A549 (cell line): Measurements from ENCODE around the gene CNTNAP5. TPM values are rescaled to one million over a fixed set of nuclear protein-coding genes. Genes with fewer than 3 reads are reported as not detected.

Experiments used
- ATAC-seq, 2 experiments: fragments of 200-7000 bp in 1 of 2; fragments of >200 bp in 1 of 2; cut with Nextera tagmentation in 1 of 2; cut with Tn5 transposase in 1 of 2; 3 replicates each; pipeline versions ENCODE4 v1.8.0 to v1.9.1; 2018 to 2020; ENCODE audit warnings: mild to moderate bottlenecking in 1 of 2, moderate library complexity in 1 of 2
- CTCF ChIA-PET: fragments of 300-600 bp; sonication (Branson Sonifier 250); formaldehyde crosslinking; extraction: SDS; loops from one replicate; lab custom pipeline; 2021; ENCODE audit warnings: antibody characterized with exemption, inconsistent platforms; lab: Yijun Ruan, JAX
- POLR2A ChIA-PET: fragments of 350-600 bp; formaldehyde crosslinking; extraction: SDS; loops from one replicate; lab custom pipeline; 2021; ENCODE audit warnings: antibody characterized with exemption, inconsistent platforms; lab: Yijun Ruan, JAX
- DNase-seq, 2 experiments: peaks; one replicate each; pipeline versions ENCODE4 v3.0.0 to v3.0.0-alpha.2; 2011 to 2016; ENCODE audit warnings: low read depth in 1 of 2, low spot score in 1 of 2
- FAIRE-seq: peaks from 2 replicates; lab custom pipeline; 2011; peaks lifted over from hg19 to GRCh38; lab: Jason Lieb, UNC
- H3K27ac ChIP-seq, 2 experiments: fragments of >200 bp; sonication (Bioruptor Twin); formaldehyde crosslinking; 3 replicates each; pipeline ENCODE4 v1.5.1; 2016 to 2017
- H3K4me1 ChIP-seq: fragments of >200 bp; sonication (Bioruptor Twin); formaldehyde crosslinking; 3 replicates; pipeline ENCODE4 v1.6.1; 2016
- H3K4me2 ChIP-seq: fragments of >200 bp; sonication (Bioruptor Twin); formaldehyde crosslinking; 3 replicates; pipeline ENCODE4 v1.6.1; 2016
- H3K4me3 ChIP-seq: fragments of >200 bp; sonication (Bioruptor Twin); formaldehyde crosslinking; 3 replicates; pipeline ENCODE4 v1.5.1; 2016
- H3K9me3 ChIP-seq: fragments of >200 bp; sonication (Bioruptor Twin); formaldehyde crosslinking; 3 replicates; pipeline ENCODE4 v1.6.1; 2016
- CBX2 ChIP-seq: fragments of 200-600 bp; sonication (generic); IDR thresholded peaks from 2 replicates; pipeline ENCODE4 v1.6.1; 2016; ENCODE audit warnings: low read depth, mild to moderate bottlenecking, borderline replicate concordance
- CBX8 ChIP-seq: fragments of 200-600 bp; sonication (generic); IDR thresholded peaks from 2 replicates; pipeline ENCODE4 v1.6.1; 2016
- CTCF ChIP-seq: fragments of >200 bp; sonication (Bioruptor Twin); formaldehyde crosslinking; IDR thresholded peaks from 3 replicates; pipeline ENCODE4 v1.5.1; 2016
- EHMT2 ChIP-seq: fragments of 200-600 bp; sonication (generic); IDR thresholded peaks from 2 replicates; pipeline ENCODE4 v1.6.1; 2016; ENCODE audit warnings: antibody characterized with exemption, low read depth, mild to moderate bottlenecking, moderate library complexity
- HES2 ChIP-seq: fragments of >200 bp; sonication (Bioruptor Twin); formaldehyde crosslinking; IDR thresholded peaks from 2 replicates; pipeline ENCODE4 v1.6.1; 2016
- HMGXB4 ChIP-seq: fragments of 250-450 bp; sonication (Bioruptor Pico); IDR thresholded peaks from 2 replicates; pipeline ENCODE4 v1.5.0; 2021; ENCODE audit warnings: mild to moderate bottlenecking, moderate library complexity, borderline replicate concordance
- HOXA7 ChIP-seq: fragments of 250-450 bp; sonication (Bioruptor Pico); IDR thresholded peaks from 2 replicates; pipeline ENCODE4 v1.5.0; 2020; ENCODE audit warnings: mild to moderate bottlenecking, moderate library complexity
- HOXB5 ChIP-seq: fragments of 250-450 bp; sonication (Bioruptor Pico); IDR thresholded peaks from 2 replicates; pipeline ENCODE4 v1.5.0; 2020; ENCODE audit warnings: mild to moderate bottlenecking, moderate library complexity
- KDM5A ChIP-seq: fragments of 200-600 bp; sonication (generic); IDR thresholded peaks from 2 replicates; pipeline ENCODE4 v1.6.1; 2016; ENCODE audit warnings: antibody characterized with exemption, mild to moderate bottlenecking
- NFE2L2 ChIP-seq: fragments of 150-350 bp; conservative IDR thresholded peaks from 2 replicates; pipeline ENCODE4 v1.6.1; 2014; ENCODE audit warnings: low read length
- NPAS2 ChIP-seq: fragments of 250-450 bp; sonication (Bioruptor Pico); IDR thresholded peaks from 2 replicates; pipeline ENCODE4 v1.8.0; 2022; ENCODE audit warnings: mild to moderate bottlenecking, moderate library complexity, borderline replicate concordance
- PHF8 ChIP-seq: fragments of 200-600 bp; sonication (generic); IDR thresholded peaks from 2 replicates; pipeline ENCODE4 v1.6.1; 2016; ENCODE audit warnings: low read depth, mild to moderate bottlenecking, antibody characterized with exemption, moderate library complexity, borderline replicate concordance
- SMC3 ChIP-seq: fragments of >200 bp; sonication (Bioruptor Twin); formaldehyde crosslinking; IDR thresholded peaks from 3 replicates; pipeline ENCODE4 v1.6.1; 2018; ENCODE audit warnings: inconsistent platforms
- TFCP2L1 ChIP-seq: fragments of 250-450 bp; sonication (Bioruptor Pico); IDR thresholded peaks from 2 replicates; pipeline ENCODE4 v1.5.0; 2021; ENCODE audit warnings: mild to moderate bottlenecking
- USF2 ChIP-seq: fragments of 450-650 bp; IDR thresholded peaks from 2 replicates; pipeline ENCODE4 v1.6.1; 2014; ENCODE audit warnings: antibody characterized with exemption
- ZFP36 ChIP-seq: fragments of 450-650 bp; IDR thresholded peaks from 2 replicates; pipeline ENCODE4 v1.6.1; 2014; ENCODE audit warnings: borderline replicate concordance; ENCODE audit not compliant: partially characterized antibody
- ZNF302 ChIP-seq: fragments of 250-450 bp; sonication (Bioruptor Pico); IDR thresholded peaks from 2 replicates; pipeline ENCODE4 v1.9.0; 2021; ENCODE audit warnings: inconsistent platforms, mild to moderate bottlenecking, moderate library complexity
- WGBS: methylation state at CpG from one replicate; pipeline ENCODE4 v1.1.6; 2017; ENCODE audit errors: missing lambda C conversion rate; 5-methylcytosine and 5-hydroxymethylcytosine counted together
- polyA plus RNA-seq, 4 experiments: library from polyadenylated mRNA; depleted of rRNA in 3 of 4; stranded (reverse); fragments of >200 nt; fragmentation: RNase III in 1 of 4; extraction: RNeasy Plus Mini Kit Qiagen cat#74134 plus additional on column Dnase treatment in 1 of 4; gene quantifications; 2 replicates in 3 of 4; 3 replicates in 1 of 4; pipeline ENCODE4 v1.2.3, GENCODE V29; 2011 to 2017

Gene CNTNAP5
- polyA plus RNA-seq, 2 of the 4 experiments (the other 2 are of a cell fraction) = not detected

GRCh38 chr2:124018890-124019289 is 6.2 kb upstream of the CNTNAP5 start:
- ChIA-PET POLR2A (no interaction called here), CTCF (no interaction called here)
- no peak for DNase-seq
- ATAC-seq = no peak
- H3K9me3 ChIP-seq = no peaks in the 10 kb centered on the region
- TF ChIP-seq PHF8 = no peak
- TF ChIP-seq SMC3 = no peak
- no peak for TF ChIP-seq HOXB5 (CRISPR knock-in tag)
- no peak for TF ChIP-seq CBX2
- TF ChIP-seq HMGXB4 (CRISPR knock-in tag) = no peak
- no peak for TF ChIP-seq CTCF
- TF ChIP-seq ZNF302 (CRISPR knock-in tag) = no peak
- no peak for TF ChIP-seq EHMT2
- TF ChIP-seq HOXA7 (CRISPR knock-in tag) = no peak
- TF ChIP-seq ZFP36 = no peak
- H3K4me3 ChIP-seq = no peak overlapping the region
- H3K4me1 ChIP-seq = no peaks in the 10 kb centered on the region
- H3K4me2 ChIP-seq = no peak overlapping the region
- FAIRE-seq = no peak
- H3K27ac ChIP-seq = no peak overlapping the region

- POLR2A ChIA-PET = no interaction called here
- CTCF ChIA-PET = no interaction called here
- TF ChIP-seq TFCP2L1 (CRISPR knock-in tag) = no peak
- TF ChIP-seq NFE2L2 = no peak
- no peak for TF ChIP-seq CBX8
- TF ChIP-seq NPAS2 (CRISPR knock-in tag) = no peak
- TF ChIP-seq, all 56 proteins: peak for 0
- H3K4me1 ChIP-seq = no peaks in the 10 kb centered on the region
- no peak overlapping the region for H3K27ac ChIP-seq
- no peak overlapping the region for H3K4me3 ChIP-seq
- H3K9me3 ChIP-seq = no peaks in the 10 kb centered on the region
- no peak overlapping the region for H3K4me2 ChIP-seq
- WGBS = 58% methylated on average over 34 of the region's 36 CpGs
- FAIRE-seq = no peak
- no peak for DNase-seq
- no peak for ATAC-seq
Observed at GRCh38 chr2:124024561-124025170, 421 bp upstream of the CNTNAP5 start.

- H3K27ac ChIP-seq = no peak overlapping the region
- ChIA-PET POLR2A (no interaction called here), CTCF (interaction anchor here (0.6 to 1.2 kb wide), 4 partner anchors 10 to 1681 kb away, joined by 3 read pairs; no protein-coding TSS in a partner anchor)
- FAIRE-seq (no peak), DNase-seq (no peak), ATAC-seq (no peak)
- 11% methylated on average over 10 of the region's 14 CpGs for WGBS
- no peak overlapping the region for H3K4me3 ChIP-seq
- no peak overlapping the region for H3K4me2 ChIP-seq
- no peaks in the 10 kb centered on the region for H3K9me3 ChIP-seq
- H3K4me1 ChIP-seq = no peaks in the 10 kb centered on the region
- TF ChIP-seq CTCF (no peak), KDM5A (no peak), HES2 (no peak), USF2 (no peak)
- TF ChIP-seq, all 56 proteins: peak for 0
Observed at GRCh38 chr2:124025891-124026434, 876 bp downstream of the CNTNAP5 start.
